ENCODE data around the gene CAPN12.

DNA sequence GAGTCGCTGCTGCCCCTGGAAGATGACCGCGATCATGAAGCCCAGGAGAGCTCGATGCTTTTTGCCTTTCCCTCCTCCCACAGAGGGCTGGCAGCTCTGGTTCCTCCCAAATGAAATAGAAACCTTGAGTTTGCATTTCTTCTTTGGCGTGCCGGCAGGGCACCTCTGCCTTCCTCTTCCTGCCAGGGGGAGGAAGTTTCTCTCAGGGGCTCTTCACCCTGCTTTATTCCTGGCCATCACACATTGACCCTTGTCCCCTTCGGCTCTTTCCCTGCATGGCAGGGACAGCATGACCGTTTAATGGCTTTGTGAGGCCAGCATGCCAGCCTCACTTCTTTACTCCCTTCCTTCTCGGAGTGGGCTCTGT is 49.0 kb downstream of the CAPN12 start:
- TF ChIP-seq, protein P1, sequence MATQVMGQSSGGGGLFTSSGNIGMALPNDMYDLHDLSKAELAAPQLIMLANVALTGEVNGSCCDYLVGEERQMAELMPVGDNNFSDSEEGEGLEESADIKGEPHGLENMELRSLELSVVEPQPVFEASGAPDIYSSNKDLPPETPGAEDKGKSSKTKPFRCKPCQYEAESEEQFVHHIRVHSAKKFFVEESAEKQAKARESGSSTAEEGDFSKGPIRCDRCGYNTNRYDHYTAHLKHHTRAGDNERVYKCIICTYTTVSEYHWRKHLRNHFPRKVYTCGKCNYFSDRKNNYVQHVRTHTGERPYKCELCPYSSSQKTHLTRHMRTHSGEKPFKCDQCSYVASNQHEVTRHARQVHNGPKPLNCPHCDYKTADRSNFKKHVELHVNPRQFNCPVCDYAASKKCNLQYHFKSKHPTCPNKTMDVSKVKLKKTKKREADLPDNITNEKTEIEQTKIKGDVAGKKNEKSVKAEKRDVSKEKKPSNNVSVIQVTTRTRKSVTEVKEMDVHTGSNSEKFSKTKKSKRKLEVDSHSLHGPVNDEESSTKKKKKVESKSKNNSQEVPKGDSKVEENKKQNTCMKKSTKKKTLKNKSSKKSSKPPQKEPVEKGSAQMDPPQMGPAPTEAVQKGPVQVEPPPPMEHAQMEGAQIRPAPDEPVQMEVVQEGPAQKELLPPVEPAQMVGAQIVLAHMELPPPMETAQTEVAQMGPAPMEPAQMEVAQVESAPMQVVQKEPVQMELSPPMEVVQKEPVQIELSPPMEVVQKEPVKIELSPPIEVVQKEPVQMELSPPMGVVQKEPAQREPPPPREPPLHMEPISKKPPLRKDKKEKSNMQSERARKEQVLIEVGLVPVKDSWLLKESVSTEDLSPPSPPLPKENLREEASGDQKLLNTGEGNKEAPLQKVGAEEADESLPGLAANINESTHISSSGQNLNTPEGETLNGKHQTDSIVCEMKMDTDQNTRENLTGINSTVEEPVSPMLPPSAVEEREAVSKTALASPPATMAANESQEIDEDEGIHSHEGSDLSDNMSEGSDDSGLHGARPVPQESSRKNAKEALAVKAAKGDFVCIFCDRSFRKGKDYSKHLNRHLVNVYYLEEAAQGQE (IDR thresholded peaks at IDR 0.05; ENCODE audit: unreplicated experiment), result no peak
- TF ChIP-seq, protein P2, sequence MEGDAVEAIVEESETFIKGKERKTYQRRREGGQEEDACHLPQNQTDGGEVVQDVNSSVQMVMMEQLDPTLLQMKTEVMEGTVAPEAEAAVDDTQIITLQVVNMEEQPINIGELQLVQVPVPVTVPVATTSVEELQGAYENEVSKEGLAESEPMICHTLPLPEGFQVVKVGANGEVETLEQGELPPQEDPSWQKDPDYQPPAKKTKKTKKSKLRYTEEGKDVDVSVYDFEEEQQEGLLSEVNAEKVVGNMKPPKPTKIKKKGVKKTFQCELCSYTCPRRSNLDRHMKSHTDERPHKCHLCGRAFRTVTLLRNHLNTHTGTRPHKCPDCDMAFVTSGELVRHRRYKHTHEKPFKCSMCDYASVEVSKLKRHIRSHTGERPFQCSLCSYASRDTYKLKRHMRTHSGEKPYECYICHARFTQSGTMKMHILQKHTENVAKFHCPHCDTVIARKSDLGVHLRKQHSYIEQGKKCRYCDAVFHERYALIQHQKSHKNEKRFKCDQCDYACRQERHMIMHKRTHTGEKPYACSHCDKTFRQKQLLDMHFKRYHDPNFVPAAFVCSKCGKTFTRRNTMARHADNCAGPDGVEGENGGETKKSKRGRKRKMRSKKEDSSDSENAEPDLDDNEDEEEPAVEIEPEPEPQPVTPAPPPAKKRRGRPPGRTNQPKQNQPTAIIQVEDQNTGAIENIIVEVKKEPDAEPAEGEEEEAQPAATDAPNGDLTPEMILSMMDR (conservative IDR thresholded peaks at IDR 0.05; ENCODE audit: low read depth in 2 of 2), result no peak
- TF ChIP-seq JUNB (IDR thresholded peaks at IDR 0.05; ENCODE audit: unreplicated experiment) (no peak), POLR2AphosphoS5 (IDR thresholded peaks at IDR 0.05; ENCODE audit: low read depth) (no peak), EZH2 (IDR thresholded peaks at IDR 0.05; ENCODE audit: low read depth, unreplicated experiment) (no peak), EZH2phosphoT487 (IDR thresholded peaks at IDR 0.05; ENCODE audit: unreplicated experiment) (no peak), NANOG (IDR thresholded peaks at IDR 0.05; ENCODE audit: borderline replicate concordance) (no peak), CREB1 (CRISPR knock-in tag; IDR thresholded peaks at IDR 0.05; ENCODE audit: low read depth) (no peak), ZNF331 (CRISPR knock-in tag; IDR thresholded peaks at IDR 0.05; ENCODE audit: low read depth) (no peak), ZNF114 (CRISPR knock-in tag; IDR thresholded peaks at IDR 0.05) (no peak), STAT1 (IDR thresholded peaks at IDR 0.05; ENCODE audit: unreplicated experiment) (no peak)
- TF ChIP-seq, protein P3, sequence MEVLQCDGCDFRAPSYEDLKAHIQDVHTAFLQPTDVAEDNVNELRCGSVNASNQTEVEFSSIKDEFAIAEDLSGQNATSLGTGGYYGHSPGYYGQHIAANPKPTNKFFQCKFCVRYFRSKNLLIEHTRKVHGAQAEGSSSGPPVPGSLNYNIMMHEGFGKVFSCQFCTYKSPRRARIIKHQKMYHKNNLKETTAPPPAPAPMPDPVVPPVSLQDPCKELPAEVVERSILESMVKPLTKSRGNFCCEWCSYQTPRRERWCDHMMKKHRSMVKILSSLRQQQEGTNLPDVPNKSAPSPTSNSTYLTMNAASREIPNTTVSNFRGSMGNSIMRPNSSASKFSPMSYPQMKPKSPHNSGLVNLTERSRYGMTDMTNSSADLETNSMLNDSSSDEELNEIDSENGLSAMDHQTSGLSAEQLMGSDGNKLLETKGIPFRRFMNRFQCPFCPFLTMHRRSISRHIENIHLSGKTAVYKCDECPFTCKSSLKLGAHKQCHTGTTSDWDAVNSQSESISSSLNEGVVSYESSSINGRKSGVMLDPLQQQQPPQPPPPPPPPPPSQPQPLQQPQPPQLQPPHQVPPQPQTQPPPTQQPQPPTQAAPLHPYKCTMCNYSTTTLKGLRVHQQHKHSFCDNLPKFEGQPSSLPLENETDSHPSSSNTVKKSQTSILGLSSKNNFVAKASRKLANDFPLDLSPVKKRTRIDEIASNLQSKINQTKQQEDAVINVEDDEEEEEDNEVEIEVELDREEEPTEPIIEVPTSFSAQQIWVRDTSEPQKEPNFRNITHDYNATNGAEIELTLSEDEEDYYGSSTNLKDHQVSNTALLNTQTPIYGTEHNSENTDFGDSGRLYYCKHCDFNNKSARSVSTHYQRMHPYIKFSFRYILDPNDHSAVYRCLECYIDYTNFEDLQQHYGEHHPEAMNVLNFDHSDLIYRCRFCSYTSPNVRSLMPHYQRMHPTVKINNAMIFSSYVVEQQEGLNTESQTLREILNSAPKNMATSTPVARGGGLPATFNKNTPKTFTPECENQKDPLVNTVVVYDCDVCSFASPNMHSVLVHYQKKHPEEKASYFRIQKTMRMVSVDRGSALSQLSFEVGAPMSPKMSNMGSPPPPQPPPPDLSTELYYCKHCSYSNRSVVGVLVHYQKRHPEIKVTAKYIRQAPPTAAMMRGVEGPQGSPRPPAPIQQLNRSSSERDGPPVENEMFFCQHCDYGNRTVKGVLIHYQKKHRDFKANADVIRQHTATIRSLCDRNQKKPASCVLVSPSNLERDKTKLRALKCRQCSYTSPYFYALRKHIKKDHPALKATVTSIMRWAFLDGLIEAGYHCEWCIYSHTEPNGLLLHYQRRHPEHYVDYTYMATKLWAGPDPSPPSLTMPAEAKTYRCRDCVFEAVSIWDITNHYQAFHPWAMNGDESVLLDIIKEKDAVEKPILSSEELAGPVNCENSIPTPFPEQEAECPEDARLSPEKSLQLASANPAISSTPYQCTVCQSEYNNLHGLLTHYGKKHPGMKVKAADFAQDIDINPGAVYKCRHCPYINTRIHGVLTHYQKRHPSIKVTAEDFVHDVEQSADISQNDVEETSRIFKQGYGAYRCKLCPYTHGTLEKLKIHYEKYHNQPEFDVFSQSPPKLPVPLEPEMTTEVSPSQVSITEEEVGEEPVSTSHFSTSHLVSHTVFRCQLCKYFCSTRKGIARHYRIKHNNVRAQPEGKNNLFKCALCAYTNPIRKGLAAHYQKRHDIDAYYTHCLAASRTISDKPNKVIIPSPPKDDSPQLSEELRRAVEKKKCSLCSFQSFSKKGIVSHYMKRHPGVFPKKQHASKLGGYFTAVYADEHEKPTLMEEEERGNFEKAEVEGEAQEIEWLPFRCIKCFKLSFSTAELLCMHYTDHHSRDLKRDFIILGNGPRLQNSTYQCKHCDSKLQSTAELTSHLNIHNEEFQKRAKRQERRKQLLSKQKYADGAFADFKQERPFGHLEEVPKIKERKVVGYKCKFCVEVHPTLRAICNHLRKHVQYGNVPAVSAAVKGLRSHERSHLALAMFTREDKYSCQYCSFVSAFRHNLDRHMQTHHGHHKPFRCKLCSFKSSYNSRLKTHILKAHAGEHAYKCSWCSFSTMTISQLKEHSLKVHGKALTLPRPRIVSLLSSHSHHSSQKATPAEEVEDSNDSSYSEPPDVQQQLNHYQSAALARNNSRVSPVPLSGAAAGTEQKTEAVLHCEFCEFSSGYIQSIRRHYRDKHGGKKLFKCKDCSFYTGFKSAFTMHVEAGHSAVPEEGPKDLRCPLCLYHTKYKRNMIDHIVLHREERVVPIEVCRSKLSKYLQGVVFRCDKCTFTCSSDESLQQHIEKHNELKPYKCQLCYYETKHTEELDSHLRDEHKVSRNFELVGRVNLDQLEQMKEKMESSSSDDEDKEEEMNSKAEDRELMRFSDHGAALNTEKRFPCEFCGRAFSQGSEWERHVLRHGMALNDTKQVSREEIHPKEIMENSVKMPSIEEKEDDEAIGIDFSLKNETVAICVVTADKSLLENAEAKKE (CRISPR knock-in tag; IDR thresholded peaks at IDR 0.05), result no peak
- TF ChIP-seq, protein P4, sequence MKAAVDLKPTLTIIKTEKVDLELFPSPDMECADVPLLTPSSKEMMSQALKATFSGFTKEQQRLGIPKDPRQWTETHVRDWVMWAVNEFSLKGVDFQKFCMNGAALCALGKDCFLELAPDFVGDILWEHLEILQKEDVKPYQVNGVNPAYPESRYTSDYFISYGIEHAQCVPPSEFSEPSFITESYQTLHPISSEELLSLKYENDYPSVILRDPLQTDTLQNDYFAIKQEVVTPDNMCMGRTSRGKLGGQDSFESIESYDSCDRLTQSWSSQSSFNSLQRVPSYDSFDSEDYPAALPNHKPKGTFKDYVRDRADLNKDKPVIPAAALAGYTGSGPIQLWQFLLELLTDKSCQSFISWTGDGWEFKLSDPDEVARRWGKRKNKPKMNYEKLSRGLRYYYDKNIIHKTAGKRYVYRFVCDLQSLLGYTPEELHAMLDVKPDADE (IDR thresholded peaks at IDR 0.05), result no peak
